Measurements from ENCODE around the gene ATP6V1F.

ATP6V1F gene

DNA sequence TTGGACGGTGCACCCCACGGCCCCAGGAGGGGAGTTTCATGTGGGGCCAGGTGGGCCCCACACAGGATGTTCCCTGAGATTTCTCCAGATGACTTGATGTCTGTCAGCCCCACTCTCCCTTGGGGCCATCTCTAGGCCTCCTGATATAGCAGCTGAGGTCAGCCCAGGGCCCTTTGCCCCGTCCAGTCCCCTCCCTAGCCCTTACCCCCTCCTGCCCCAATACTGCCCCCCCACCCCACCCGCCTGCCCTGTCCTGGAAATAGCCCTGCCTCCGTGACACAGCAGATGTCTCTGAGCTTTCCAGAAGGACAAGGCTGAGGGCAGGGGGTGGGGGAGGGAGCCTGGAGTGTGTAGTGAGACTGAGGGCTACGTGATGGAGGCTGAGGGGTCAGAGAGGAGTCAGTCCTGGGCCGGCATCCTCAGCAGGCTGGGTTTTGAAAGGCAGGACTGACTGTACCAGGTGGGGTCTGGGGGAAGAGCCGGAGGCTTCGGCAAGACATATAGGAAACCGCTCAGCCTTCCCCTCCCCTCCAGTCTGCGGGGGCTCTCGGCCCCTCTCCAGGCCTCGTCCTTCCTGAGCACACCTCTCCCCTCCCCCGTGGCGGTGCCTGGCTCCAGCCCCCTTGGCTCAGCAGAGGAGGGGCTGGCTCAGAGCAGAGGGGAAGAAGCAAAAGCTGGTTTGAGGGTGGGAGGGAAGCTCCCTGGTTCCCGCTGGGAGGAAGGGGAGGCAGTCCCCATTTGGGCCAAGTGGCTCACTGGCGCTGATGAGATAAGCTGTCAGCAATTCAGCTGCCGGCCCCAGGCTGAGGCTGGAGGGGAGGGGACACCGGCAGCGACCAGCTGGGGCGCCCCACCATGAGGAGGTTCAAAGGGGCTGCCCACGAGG is 30.4 kb upstream of the ATP6V1F start:
- H3K4me2 ChIP-seq (ENCODE audit: low read length): peak overlapping the region; percentile 96
- H3K4me3 ChIP-seq (ENCODE audit: low read length): peak overlapping the region; percentile 64
- H3K27ac ChIP-seq (ENCODE audit: low read depth, low read length): peak overlapping the region; percentile 57
- no peaks in the 10 kb centered on the region for H3K36me3 ChIP-seq (ENCODE audit: control insufficient read depth, low read length)
- H3K79me2 ChIP-seq (ENCODE audit: control insufficient read depth, low read length): no peaks in the 10 kb centered on the region
- no peaks in the 10 kb centered on the region for H3K9me3 ChIP-seq (ENCODE audit: control insufficient read depth, insufficient read depth, low read length)
- TF ChIP-seq, protein P1, sequence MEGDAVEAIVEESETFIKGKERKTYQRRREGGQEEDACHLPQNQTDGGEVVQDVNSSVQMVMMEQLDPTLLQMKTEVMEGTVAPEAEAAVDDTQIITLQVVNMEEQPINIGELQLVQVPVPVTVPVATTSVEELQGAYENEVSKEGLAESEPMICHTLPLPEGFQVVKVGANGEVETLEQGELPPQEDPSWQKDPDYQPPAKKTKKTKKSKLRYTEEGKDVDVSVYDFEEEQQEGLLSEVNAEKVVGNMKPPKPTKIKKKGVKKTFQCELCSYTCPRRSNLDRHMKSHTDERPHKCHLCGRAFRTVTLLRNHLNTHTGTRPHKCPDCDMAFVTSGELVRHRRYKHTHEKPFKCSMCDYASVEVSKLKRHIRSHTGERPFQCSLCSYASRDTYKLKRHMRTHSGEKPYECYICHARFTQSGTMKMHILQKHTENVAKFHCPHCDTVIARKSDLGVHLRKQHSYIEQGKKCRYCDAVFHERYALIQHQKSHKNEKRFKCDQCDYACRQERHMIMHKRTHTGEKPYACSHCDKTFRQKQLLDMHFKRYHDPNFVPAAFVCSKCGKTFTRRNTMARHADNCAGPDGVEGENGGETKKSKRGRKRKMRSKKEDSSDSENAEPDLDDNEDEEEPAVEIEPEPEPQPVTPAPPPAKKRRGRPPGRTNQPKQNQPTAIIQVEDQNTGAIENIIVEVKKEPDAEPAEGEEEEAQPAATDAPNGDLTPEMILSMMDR (IDR thresholded peaks at IDR 0.05; ENCODE audit: low read depth, low read length, poor library complexity, severe bottlenecking): no peak
- TF ChIP-seq EZH2phosphoT487 (IDR thresholded peaks at IDR 0.05; ENCODE audit: borderline replicate concordance, low read length): no peak
- H4K20me1 ChIP-seq (ENCODE audit: control insufficient read depth, insufficient read depth, low read depth, low read length): no peaks in the 10 kb centered on the region
- H3K4me1 ChIP-seq (ENCODE audit: control insufficient read depth, low read length): peaks cover 44% of the 10 kb centered on the region
- no peaks in the 10 kb centered on the region for H3K9me2 ChIP-seq (replicated peaks; ENCODE audit: control insufficient read depth, low read length)
- peaks cover 4% of the 10 kb centered on the region for H3F3A ChIP-seq (ENCODE audit: control insufficient read depth, insufficient read depth)
- peaks cover 28% of the 10 kb centered on the region for H3K27me3 ChIP-seq (ENCODE audit: control insufficient read depth, low read length)

DNA sequence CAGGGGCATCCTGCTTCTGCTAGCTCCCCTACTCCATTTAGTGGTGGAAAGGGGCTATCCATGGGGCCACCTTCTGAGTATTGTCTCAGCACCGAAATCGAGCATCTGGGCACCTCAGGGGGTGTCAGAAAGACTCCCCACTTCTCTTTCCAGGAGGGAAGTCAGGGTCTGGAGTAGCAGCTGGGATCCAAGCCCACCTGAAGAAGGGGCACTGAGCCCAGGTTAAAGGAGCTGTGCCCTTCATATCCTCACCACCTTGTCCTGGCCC is 29.8 kb upstream of the ATP6V1F start:
- H3K27ac ChIP-seq (ENCODE audit: low read depth, low read length): no peak overlapping the region
- no peaks in the 10 kb centered on the region for H3K9me2 ChIP-seq (replicated peaks; ENCODE audit: control insufficient read depth, low read length)
- peaks cover 27% of the 10 kb centered on the region for H3K27me3 ChIP-seq (ENCODE audit: control insufficient read depth, low read length)

DNA sequence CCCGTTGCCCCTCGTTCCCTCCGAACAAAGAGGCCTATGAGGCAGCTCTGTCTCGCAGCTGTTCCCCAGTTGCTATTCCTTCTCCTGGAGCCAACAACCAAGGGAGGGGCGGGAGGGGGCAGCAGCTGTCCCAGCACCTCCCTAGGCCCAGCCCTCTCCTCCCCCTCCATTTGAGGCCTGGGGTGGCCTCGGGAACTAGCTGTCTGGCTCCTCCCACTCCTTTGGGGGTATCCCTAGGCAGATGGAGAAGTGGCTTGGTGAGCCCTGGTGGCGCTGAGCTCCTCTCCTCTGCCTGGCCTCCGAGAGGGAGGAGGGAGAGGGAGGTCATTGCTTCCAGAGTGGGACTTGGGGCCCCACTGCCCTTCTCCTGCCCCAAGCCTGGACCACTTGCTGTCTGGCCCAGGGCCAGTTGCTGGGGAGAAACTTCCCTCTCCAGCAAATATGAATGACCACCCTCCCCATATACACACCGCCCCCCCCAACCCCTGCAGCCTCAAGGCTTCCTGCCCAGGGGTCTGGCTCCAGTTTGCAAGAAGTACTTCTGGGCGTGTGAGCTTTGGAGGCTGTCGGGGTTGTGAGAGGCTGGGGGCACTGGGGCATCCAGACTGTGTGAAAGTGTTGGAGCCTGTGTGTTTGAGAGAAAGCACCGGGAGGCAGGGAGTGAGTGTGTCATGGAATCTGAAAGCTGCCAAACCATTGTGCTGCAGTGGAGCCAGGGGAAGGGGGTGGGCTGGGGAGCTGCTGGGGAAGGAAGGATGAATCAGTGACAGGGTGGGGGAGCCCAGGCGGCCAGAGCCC is 29.3 kb upstream of the ATP6V1F start:
- Histone ChIP-seq H3K36me3 (ENCODE audit: control insufficient read depth, low read length) (no peaks in the 10 kb centered on the region), H3K4me3 (ENCODE audit: low read length) (no peak overlapping the region), H3K9me2 (replicated peaks; ENCODE audit: control insufficient read depth, low read length) (no peaks in the 10 kb centered on the region), H3K4me2 (ENCODE audit: low read length) (no peak overlapping the region), H3K27ac (ENCODE audit: low read depth, low read length) (no peak overlapping the region), H3K4me1 (ENCODE audit: control insufficient read depth, low read length) (peaks cover 44% of the 10 kb centered on the region), H3K27me3 (ENCODE audit: control insufficient read depth, low read length) (peaks cover 24% of the 10 kb centered on the region), H4K20me1 (ENCODE audit: control insufficient read depth, insufficient read depth, low read depth, low read length) (no peaks in the 10 kb centered on the region), H3F3A (ENCODE audit: control insufficient read depth, insufficient read depth) (peaks cover 4% of the 10 kb centered on the region), H3K9me3 (ENCODE audit: control insufficient read depth, insufficient read depth, low read length) (no peaks in the 10 kb centered on the region), H3K79me2 (ENCODE audit: control insufficient read depth, low read length) (no peaks in the 10 kb centered on the region)
- TF ChIP-seq, protein P1 (IDR thresholded peaks at IDR 0.05; ENCODE audit: low read depth, low read length, poor library complexity, severe bottlenecking): no peak
- no peak for TF ChIP-seq EZH2phosphoT487 (IDR thresholded peaks at IDR 0.05; ENCODE audit: borderline replicate concordance, low read length)

More for the DNA sequence above, 29.8 kb upstream of the ATP6V1F start:
- Histone ChIP-seq H3K4me1 (ENCODE audit: control insufficient read depth, low read length) (peaks cover 44% of the 10 kb centered on the region), H3K9me3 (ENCODE audit: control insufficient read depth, insufficient read depth, low read length) (no peaks in the 10 kb centered on the region), H3K79me2 (ENCODE audit: control insufficient read depth, low read length) (no peaks in the 10 kb centered on the region), H4K20me1 (ENCODE audit: control insufficient read depth, insufficient read depth, low read depth, low read length) (no peaks in the 10 kb centered on the region), H3F3A (ENCODE audit: control insufficient read depth, insufficient read depth) (peaks cover 4% of the 10 kb centered on the region), H3K4me3 (ENCODE audit: low read length) (no peak overlapping the region), H3K4me2 (ENCODE audit: low read length) (peak overlapping the region; percentile 96), H3K36me3 (ENCODE audit: control insufficient read depth, low read length) (no peaks in the 10 kb centered on the region)
- TF ChIP-seq, protein P1 (IDR thresholded peaks at IDR 0.05; ENCODE audit: low read depth, low read length, poor library complexity, severe bottlenecking): no peak
- no peak for TF ChIP-seq EZH2phosphoT487 (IDR thresholded peaks at IDR 0.05; ENCODE audit: borderline replicate concordance, low read length)
